Endothelial cell of umbilical vein (primary cell): ENCODE data around the gene MAPKAPK2. TPM values are rescaled to one million over a fixed set of nuclear protein-coding genes. Genes with fewer than 3 reads are reported as not detected.

Source experiments
- BruUV-seq: library from RNA; stranded (reverse); fragments of 400-500 nt; replicated peaks from 2 replicates; lab custom pipeline; 2021; lab: Mats Ljungman, UMichigan
- CTCF ChIA-PET: fragments of 300-600, 350-600 bp; sonication (Branson Sonifier 250); formaldehyde crosslinking; loops from one replicate; lab custom pipeline; 2021; ENCODE audit warnings: antibody characterized with exemption, inconsistent platforms; lab: Charles Lee
- POLR2A ChIA-PET: fragments of 300-600, 350-600 bp; sonication (Branson Sonifier 250); formaldehyde crosslinking; loops from one replicate; lab custom pipeline; 2021; ENCODE audit warnings: antibody characterized with exemption, inconsistent platforms; lab: Charles Lee
- DNase-seq: peaks from one replicate; pipeline ENCODE4 v3.0.0-alpha.2; 2011; ENCODE audit warnings: low read depth, low spot score
- FAIRE-seq: peaks from 2 replicates; lab custom pipeline; 2011; peaks lifted over from hg19 to GRCh38; lab: Jason Lieb, UNC
- H2AFZ ChIP-seq: 2 replicates; pipeline ENCODE4 v1.6.0; 2012; ENCODE audit warnings: low read depth, low read length, control low read depth, inconsistent platforms
- H3K27ac ChIP-seq: 2 replicates; pipeline ENCODE4 v1.5.1; 2011; ENCODE audit warnings: low read depth, mild to moderate bottlenecking, control low read depth, low read length, moderate library complexity; ENCODE audit not compliant: insufficient read depth
- H3K27me3 ChIP-seq, 2 experiments: 2 replicates each; pipeline versions ENCODE4 v1.6.0 to v1.6.1; 2011; ENCODE audit warnings: low read length in 2 of 2, mixed read lengths in 1 of 2; ENCODE audit not compliant: control insufficient read depth in 2 of 2, insufficient read depth in 2 of 2
- H3K36me3 ChIP-seq, 2 experiments: 2 replicates in 1 of 2; 3 replicates in 1 of 2; pipeline ENCODE4 v1.5.1; 2011; ENCODE audit warnings: low read length in 2 of 2, mild to moderate bottlenecking in 1 of 2, moderate library complexity in 1 of 2; ENCODE audit not compliant: control insufficient read depth in 2 of 2, insufficient read depth in 2 of 2; ENCODE audit errors: extremely low read depth in 1 of 2
- H3K4me1 ChIP-seq: 3 replicates; pipeline ENCODE4 v1.5.1; 2011; ENCODE audit warnings: mild to moderate bottlenecking, low read length; ENCODE audit not compliant: control insufficient read depth, insufficient read depth; ENCODE audit errors: extremely low read depth
- H3K4me2 ChIP-seq: 2 replicates; pipeline ENCODE4 v1.6.1; 2011; ENCODE audit warnings: low read length, control low read depth, mixed read lengths; ENCODE audit not compliant: insufficient read depth
- H3K4me3 ChIP-seq, 3 experiments: fragments of 200-600 bp in 1 of 3; sonication (generic), shearing (Covaris generic) in 1 of 3; replicated peaks in 1 of 3; 2 replicates each; pipeline ENCODE4 v1.5.1; 2011 to 2016; ENCODE audit warnings: control low read depth in 3 of 3, low read length in 3 of 3, mild to moderate bottlenecking in 2 of 3, inconsistent platforms in 1 of 3, low read depth in 1 of 3, moderate library complexity in 1 of 3; ENCODE audit not compliant: insufficient read depth in 1 of 3
- H3K79me2 ChIP-seq: 2 replicates; pipeline ENCODE4 v1.6.0; 2012; ENCODE audit warnings: low read length, inconsistent platforms; ENCODE audit not compliant: control insufficient read depth, insufficient read depth
- H3K9ac ChIP-seq: replicated peaks from 2 replicates; pipeline ENCODE3; 2011; ENCODE audit warnings: low read length, control low read depth; ENCODE audit not compliant: insufficient read depth; ENCODE audit errors: extremely low read depth
- H3K9me1 ChIP-seq: replicated peaks from 3 replicates; pipeline ENCODE4 v1.6.0; 2011; ENCODE audit warnings: mild to moderate bottlenecking, low read length; ENCODE audit not compliant: control insufficient read depth, insufficient read depth; ENCODE audit errors: extremely low read depth
- H3K9me3 ChIP-seq: replicated peaks from 2 replicates; pipeline ENCODE4 v1.5.1; 2012; ENCODE audit warnings: low read length, inconsistent platforms; ENCODE audit not compliant: control insufficient read depth, insufficient read depth
- H4K20me1 ChIP-seq: replicated peaks from 2 replicates; pipeline ENCODE3; 2011; ENCODE audit warnings: mild to moderate bottlenecking, low read length; ENCODE audit not compliant: control insufficient read depth, insufficient read depth; ENCODE audit errors: extremely low read depth
- CTCF ChIP-seq, 2 donors: IDR thresholded peaks; 1 replicate in 1 of 2; 2 replicates in 1 of 2; pipeline ENCODE4 v1.5.1; 2011; ENCODE audit warnings: low read length in 2 of 2, mild to moderate bottlenecking in 2 of 2, moderate library complexity in 2 of 2, control low read depth in 1 of 2, inconsistent platforms in 1 of 2, low read depth in 1 of 2; ENCODE audit not compliant: insufficient read depth in 1 of 2; ENCODE audit errors: extremely low read depth in 1 of 2
- EZH2 ChIP-seq: IDR thresholded peaks from 2 replicates; pipeline ENCODE4 v1.6.1; 2012; ENCODE audit warnings: borderline replicate concordance, low read depth, mild to moderate bottlenecking, moderate library complexity, low read length, inconsistent platforms; ENCODE audit not compliant: severe bottlenecking
- FOS ChIP-seq: IDR thresholded peaks from 2 replicates; pipeline ENCODE4 v1.6.1; 2011; ENCODE audit warnings: mild to moderate bottlenecking, low read length, moderate library complexity, borderline replicate concordance; ENCODE audit not compliant: insufficient read depth
- GATA2 ChIP-seq: IDR thresholded peaks from 2 replicates; pipeline ENCODE4 v1.7.0; 2011; ENCODE audit warnings: low read depth, mild to moderate bottlenecking, moderate library complexity, mixed read lengths, low read length; ENCODE audit not compliant: insufficient read length, insufficient read depth
- JUN ChIP-seq: IDR thresholded peaks from 2 replicates; pipeline ENCODE4 v1.6.1; 2011; ENCODE audit warnings: borderline replicate concordance, low read depth; ENCODE audit not compliant: insufficient read length, insufficient read depth
- MAX ChIP-seq: IDR thresholded peaks from 2 replicates; pipeline ENCODE4 v1.6.1; 2011; ENCODE audit not compliant: insufficient read depth, insufficient read length
- MYC ChIP-seq: IDR thresholded peaks from one replicate; pipeline ENCODE4 v1.6.1; 2011; ENCODE audit warnings: mild to moderate bottlenecking, low read depth, low read length
- POLR2A ChIP-seq: IDR thresholded peaks from 2 replicates; pipeline ENCODE4 v1.6.1; 2012; ENCODE audit warnings: low read depth, mild to moderate bottlenecking, control low read depth, low read length
- POLR2AphosphoS5 ChIP-seq: IDR thresholded peaks from 2 replicates; pipeline ENCODE4 v1.6.1; 2012; ENCODE audit warnings: low read depth, mild to moderate bottlenecking, control low read depth, low read length, moderate library complexity; ENCODE audit not compliant: insufficient read depth
- dilution Hi-C: fragments of 300-500 bp; cut with MboI; formaldehyde crosslinking; loops from one replicate; pipeline ENCODE4 v1.15.0; 2019; ENCODE audit warnings: low sequenced_read_pairs; ENCODE audit not compliant: extremely low pct_ligation_motif_present
- intact Hi-C: fragments of 100-400 bp; cut with micrococcal nuclease; formaldehyde crosslinking; loops from one replicate; pipeline ENCODE4 v1.10.0; 2022
- polyA plus RNA-seq, 4 experiments: library from polyadenylated mRNA; depleted of rRNA in 3 of 4; stranded (reverse) in 3 of 4; unstranded in 1 of 4; fragments of >200 nt; gene quantifications; 2 replicates each; pipeline versions ENCODE4 v1.2.1 to v1.2.3, GENCODE V29; 2011 to 2012; ENCODE audit warnings: missing spikeins in 1 of 4
- total RNA-seq: library from RNA; stranded (reverse); gene quantifications from 2 replicates; pipeline ENCODE4 v1.2.3, GENCODE V29; 2021

Gene MAPKAPK2
- total and polyA plus RNA-seq, 2 donors (not counting 3 experiments of a cell fraction or from before 2014, with no cell fraction given), result 52.9 to 69.1 TPM

- H3K4me3 ChIP-seq, result no peak overlapping the region
- CTCF ChIA-PET, result interaction anchor here (0.7 to 15.0 kb wide), 30 partner anchors 9 to 835 kb away, joined by 3 to 663 read pairs (median 11); partner anchors contain the start of genes DYRK3, EIF2D, MAPKAPK2 and RASSF5
- no TSS peak for BruUV-seq
- POLR2A ChIA-PET, result no interaction called here
- peaks cover 33 to 40% of the 10 kb centered on the region in 2 experiments for H3K27me3 ChIP-seq
- no peaks in the 10 kb centered on the region for H3K9me1 ChIP-seq
- FAIRE-seq (no peak), DNase-seq (no peak)
- TF ChIP-seq JUN, result no peak
- TF ChIP-seq FOS, result no peak
- no peak for TF ChIP-seq GATA2
- no peak for TF ChIP-seq MYC
- TF ChIP-seq CTCF (IDR thresholded peaks at IDR 0.05; ENCODE audit: extremely low read depth in 1 of 2, insufficient read depth in 1 of 2, low read depth in 1 of 2, low read length in 2 of 2), result no peak
- no peak for TF ChIP-seq POLR2AphosphoS5
- TF ChIP-seq POLR2A, result no peak
- no peak for TF ChIP-seq MAX
- no peak for TF ChIP-seq EZH2
- H3K36me3 ChIP-seq, result no peaks in the 10 kb centered on the region
- H3K27ac ChIP-seq, result no peak overlapping the region
- no peaks in the 10 kb centered on the region for H3K9me3 ChIP-seq
- no peak overlapping the region for H2AFZ ChIP-seq
- no peaks in the 10 kb centered on the region for H3K4me1 ChIP-seq
- dilution Hi-C loops (no loop called here), intact Hi-C loops (loop anchor here (1.0 to 2.0 kb wide), 6 partner anchors 30 to 186 kb away; partner anchors contain the start of gene EIF2D)
- no peaks in the 10 kb centered on the region for H3K79me2 ChIP-seq
- no peak overlapping the region for H3K9ac ChIP-seq
- H3K4me2 ChIP-seq, result no peak overlapping the region
- no peaks in the 10 kb centered on the region for H4K20me1 ChIP-seq
Observed at GRCh38 chr1:206664740-206665139, 20.0 kb upstream of the MAPKAPK2 start.
